PFSK-1 (cell line): ENCODE data around the gene PRKD1.

Source experiments
- FOXP2 ChIP-seq: optimal IDR thresholded peaks from 2 replicates; pipeline ENCODE3; 2011; ENCODE audit warnings: borderline replicate concordance, control low read depth, inconsistent platforms; ENCODE audit not compliant: insufficient read depth; ENCODE audit errors: extremely low read length, extremely low read depth
- POLR2AphosphoS5 ChIP-seq: IDR thresholded peaks from 2 replicates; pipeline ENCODE4 v1.6.1; 2012; ENCODE audit warnings: low read depth, mild to moderate bottlenecking, control low read depth, low read length, moderate library complexity
- SIN3A ChIP-seq: IDR thresholded peaks from 2 replicates; pipeline ENCODE4 v1.6.1; 2012; ENCODE audit warnings: mild to moderate bottlenecking, low read length, moderate library complexity, borderline replicate concordance; ENCODE audit not compliant: insufficient read depth
- TAF1 ChIP-seq: IDR thresholded peaks from 2 replicates; pipeline ENCODE4 v1.6.1; 2012; ENCODE audit warnings: low read length, control low read depth, borderline replicate concordance; ENCODE audit not compliant: insufficient read depth
- TF ChIP-seq, protein P1 (sequence below), 2 experiments: IDR thresholded peaks; 2 replicates each; pipeline versions ENCODE4 v1.6.1 to v1.8.0; 2011 to 2012; ENCODE audit warnings: low read depth in 2 of 2, low read length in 2 of 2, control low read depth in 1 of 2, inconsistent platforms in 1 of 2, mild to moderate bottlenecking in 1 of 2, moderate library complexity in 1 of 2; ENCODE audit not compliant: insufficient read depth in 1 of 2

PRKD1 gene

DNA sequence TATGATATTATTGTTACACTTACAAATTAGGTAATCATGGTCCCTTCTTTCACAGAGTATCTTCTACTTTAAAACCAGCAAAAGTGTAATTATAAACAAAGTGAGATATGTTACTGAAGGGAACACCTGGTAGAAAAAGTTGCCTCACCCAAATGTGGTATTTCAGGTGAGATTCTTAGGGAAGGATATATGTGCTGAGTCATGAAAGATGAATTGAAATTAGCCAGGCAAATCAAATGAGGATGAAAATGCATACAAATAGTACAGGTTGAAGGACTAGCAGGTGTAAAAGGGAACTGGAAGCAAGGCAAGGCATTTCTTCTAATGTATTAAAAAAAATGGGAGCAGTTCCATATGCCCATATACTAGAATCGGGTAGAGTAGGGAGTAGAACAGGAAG, 220.9 kb downstream of the PRKD1 start:
- no peak for TF ChIP-seq TAF1
- no peak for TF ChIP-seq SIN3A
- TF ChIP-seq POLR2AphosphoS5, result no peak
- TF ChIP-seq FOXP2, result no peak
- TF ChIP-seq, protein P1, sequence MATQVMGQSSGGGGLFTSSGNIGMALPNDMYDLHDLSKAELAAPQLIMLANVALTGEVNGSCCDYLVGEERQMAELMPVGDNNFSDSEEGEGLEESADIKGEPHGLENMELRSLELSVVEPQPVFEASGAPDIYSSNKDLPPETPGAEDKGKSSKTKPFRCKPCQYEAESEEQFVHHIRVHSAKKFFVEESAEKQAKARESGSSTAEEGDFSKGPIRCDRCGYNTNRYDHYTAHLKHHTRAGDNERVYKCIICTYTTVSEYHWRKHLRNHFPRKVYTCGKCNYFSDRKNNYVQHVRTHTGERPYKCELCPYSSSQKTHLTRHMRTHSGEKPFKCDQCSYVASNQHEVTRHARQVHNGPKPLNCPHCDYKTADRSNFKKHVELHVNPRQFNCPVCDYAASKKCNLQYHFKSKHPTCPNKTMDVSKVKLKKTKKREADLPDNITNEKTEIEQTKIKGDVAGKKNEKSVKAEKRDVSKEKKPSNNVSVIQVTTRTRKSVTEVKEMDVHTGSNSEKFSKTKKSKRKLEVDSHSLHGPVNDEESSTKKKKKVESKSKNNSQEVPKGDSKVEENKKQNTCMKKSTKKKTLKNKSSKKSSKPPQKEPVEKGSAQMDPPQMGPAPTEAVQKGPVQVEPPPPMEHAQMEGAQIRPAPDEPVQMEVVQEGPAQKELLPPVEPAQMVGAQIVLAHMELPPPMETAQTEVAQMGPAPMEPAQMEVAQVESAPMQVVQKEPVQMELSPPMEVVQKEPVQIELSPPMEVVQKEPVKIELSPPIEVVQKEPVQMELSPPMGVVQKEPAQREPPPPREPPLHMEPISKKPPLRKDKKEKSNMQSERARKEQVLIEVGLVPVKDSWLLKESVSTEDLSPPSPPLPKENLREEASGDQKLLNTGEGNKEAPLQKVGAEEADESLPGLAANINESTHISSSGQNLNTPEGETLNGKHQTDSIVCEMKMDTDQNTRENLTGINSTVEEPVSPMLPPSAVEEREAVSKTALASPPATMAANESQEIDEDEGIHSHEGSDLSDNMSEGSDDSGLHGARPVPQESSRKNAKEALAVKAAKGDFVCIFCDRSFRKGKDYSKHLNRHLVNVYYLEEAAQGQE (IDR thresholded peaks at IDR 0.05; ENCODE audit: insufficient read depth in 1 of 2, low read depth in 2 of 2, low read length in 2 of 2), result no peak

DNA sequence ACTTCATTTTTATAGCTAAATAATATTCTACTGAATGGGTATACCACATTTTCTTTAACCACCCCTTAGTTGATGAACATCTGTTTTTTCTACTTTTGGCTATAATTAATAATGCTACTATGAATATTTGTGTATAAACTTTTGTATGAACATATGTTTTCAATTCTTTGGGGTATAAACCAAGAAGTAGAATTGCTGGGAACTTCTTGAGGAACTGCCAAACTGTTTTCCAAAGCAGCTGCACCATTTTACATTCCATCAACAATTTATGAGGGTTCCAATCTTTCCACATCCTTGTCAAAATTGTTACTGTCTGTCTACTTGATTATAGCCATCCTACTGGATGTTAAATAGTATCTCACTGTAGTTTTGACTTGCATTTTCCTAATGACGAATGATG, 221.8 kb downstream of the PRKD1 start:
- TF ChIP-seq, protein P1 (IDR thresholded peaks at IDR 0.05; ENCODE audit: insufficient read depth in 1 of 2, low read depth in 2 of 2, low read length in 2 of 2), result no peak
- no peak for TF ChIP-seq POLR2AphosphoS5
- TF ChIP-seq SIN3A, result no peak
- TF ChIP-seq TAF1, result no peak
- no peak for TF ChIP-seq FOXP2

DNA sequence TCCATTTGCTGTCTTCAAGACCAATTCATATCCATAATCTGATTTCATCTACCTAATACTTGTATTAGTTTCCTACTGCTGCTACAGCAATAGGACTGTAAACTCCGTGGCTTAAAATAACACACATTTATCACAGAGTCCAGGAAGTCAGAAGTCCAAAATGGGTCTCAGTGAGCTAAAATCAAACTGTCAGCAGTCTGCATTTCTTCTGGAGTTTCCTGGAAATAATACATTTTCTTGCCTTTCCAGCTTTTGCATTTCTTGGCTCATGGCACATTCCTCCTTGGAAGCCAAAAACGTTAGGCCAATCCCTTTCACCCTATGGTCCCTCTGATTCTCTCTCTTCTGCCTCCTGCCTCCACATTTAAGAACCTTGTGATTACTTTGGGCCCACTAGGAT, 239.8 kb downstream of the PRKD1 start:
- no peak for TF ChIP-seq FOXP2
- TF ChIP-seq SIN3A, result no peak
- TF ChIP-seq POLR2AphosphoS5, result no peak
- no peak for TF ChIP-seq TAF1
- TF ChIP-seq, protein P1 (IDR thresholded peaks at IDR 0.05; ENCODE audit: insufficient read depth in 1 of 2, low read depth in 2 of 2, low read length in 2 of 2), result no peak

DNA sequence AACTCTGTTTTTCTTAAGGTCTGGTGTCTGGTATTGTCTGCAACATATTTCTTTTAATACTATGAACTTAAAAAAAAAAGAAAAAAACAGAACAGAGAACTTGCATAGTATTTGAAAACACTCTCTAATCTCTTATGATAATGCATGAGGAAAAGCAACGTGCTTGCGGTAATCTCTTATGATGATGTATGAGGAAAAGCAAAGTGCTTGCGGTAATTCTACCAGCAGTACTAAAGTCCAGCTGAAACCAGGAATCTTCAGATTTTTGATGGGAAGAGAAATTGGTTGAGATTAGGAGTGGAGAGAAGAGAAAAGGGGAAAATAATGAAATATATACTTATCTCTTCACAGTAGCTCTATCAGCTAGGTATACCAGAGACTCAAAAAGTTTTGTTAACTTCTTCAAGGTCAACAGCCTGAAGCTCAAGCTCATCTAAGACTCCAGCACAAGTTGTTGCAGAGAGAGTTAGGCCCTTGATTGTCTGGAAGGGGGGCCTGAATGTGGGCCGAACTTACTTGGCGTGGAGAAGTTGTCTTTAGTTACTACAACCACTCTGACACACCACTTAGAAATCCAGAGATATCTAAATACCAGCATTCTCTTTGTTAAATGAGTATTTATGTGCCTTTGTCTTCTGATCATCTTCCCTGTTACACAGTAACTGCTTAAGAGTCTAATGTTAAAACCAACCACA, 240.4 kb downstream of the PRKD1 start:
- no peak for TF ChIP-seq TAF1
- TF ChIP-seq, protein P1 (IDR thresholded peaks at IDR 0.05; ENCODE audit: insufficient read depth in 1 of 2, low read depth in 2 of 2, low read length in 2 of 2), result no peak
- TF ChIP-seq POLR2AphosphoS5, result no peak
- no peak for TF ChIP-seq SIN3A
- TF ChIP-seq FOXP2, result no peak

DNA sequence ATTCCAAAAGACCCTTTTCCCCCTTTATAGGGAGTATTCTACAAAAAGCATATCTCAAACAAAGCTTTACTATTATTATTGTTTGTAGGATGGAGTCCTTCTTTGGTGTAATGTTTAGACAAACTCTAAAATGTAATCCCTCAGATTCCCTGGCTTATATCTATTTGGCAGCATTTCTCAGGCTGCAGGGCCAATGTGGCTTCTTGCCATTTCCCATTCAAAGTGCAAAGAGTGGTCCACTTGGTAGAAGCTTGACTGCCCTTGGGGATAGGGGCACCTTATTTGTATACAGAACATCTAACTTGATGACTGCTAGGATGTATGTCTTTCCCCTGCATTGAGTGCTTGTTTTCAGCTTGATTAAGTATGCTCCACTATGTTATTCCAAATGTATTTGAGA, 242.7 kb downstream of the PRKD1 start:
- TF ChIP-seq SIN3A, result no peak
